Gastrocnemius medialis (tissue), 4 donors: ENCODE measurements around the gene MCM3AP. TPM values are rescaled to one million over a fixed set of nuclear protein-coding genes. Genes with fewer than 3 reads are reported as not detected.
"Not testable (repeated sequence)": the region's sequence is repeated elsewhere in the genome, so short reads cannot be mapped to it uniquely, and the experiment has no call there.

ENCODE experiments used
- ATAC-seq, 2 donors: fragments of 150-250 bp; one replicate each; pipeline ENCODE4 v1.9.1; 2016
- DNase-seq, 2 donors: peaks; one replicate each; pipeline ENCODE4 v3.0.0-alpha.2; 2019
- H3K27ac ChIP-seq, 4 donors: fragments of 200-600 bp; sonication (generic); 1 replicate in 1 of 4; 2 replicates in 3 of 4; pipeline ENCODE4 v1.5.1; 2016 to 2018; ENCODE audit warnings: mild to moderate bottlenecking in 2 of 4, moderate library complexity in 1 of 4
- H3K27me3 ChIP-seq, 3 donors: fragments of 200-600 bp; sonication (generic) in 2 of 3; 1 replicate in 1 of 3; 2 replicates in 2 of 3; pipeline versions ENCODE4 v1.5.1 to v1.6.0; 2016 to 2019; ENCODE audit warnings: mild to moderate bottlenecking in 1 of 3, moderate library complexity in 1 of 3
- H3K36me3 ChIP-seq, 2 donors: fragments of 200-600 bp; sonication (generic) in 1 of 2; one replicate each; pipeline ENCODE4 v1.5.1; 2017 to 2018
- H3K4me1 ChIP-seq, 2 donors: fragments of 200-600 bp; sonication (generic) in 1 of 2; one replicate each; pipeline ENCODE4 v1.5.1; 2016 to 2017; ENCODE audit warnings: mild to moderate bottlenecking in 2 of 2
- H3K4me3 ChIP-seq, 4 donors: fragments of 200-600 bp; sonication (generic) in 3 of 4; 1 replicate in 1 of 4; 2 replicates in 3 of 4; pipeline ENCODE4 v1.5.1; 2016 to 2019; ENCODE audit warnings: mild to moderate bottlenecking in 2 of 4
- H3K9me3 ChIP-seq, 3 donors: fragments of 200-600 bp; sonication (generic) in 2 of 3; 1 replicate in 1 of 3; 2 replicates in 2 of 3; pipeline ENCODE4 v1.5.1; 2016 to 2019
- POLR2A ChIP-seq, 2 donors: fragments of 450-650 bp; IDR thresholded peaks; one replicate each; pipeline ENCODE4 v1.6.1; 2017; ENCODE audit warnings: antibody characterized with exemption in 2 of 2, mild to moderate bottlenecking in 2 of 2, moderate library complexity in 2 of 2
- in situ Hi-C, 4 donors: fragments of 200-750 bp; cut with MboI; loops; one replicate each; pipeline versions ENCODE4 v1.15.0 to v1.8.0; 2017; ENCODE audit warnings: low sequenced_read_pairs in 4 of 4
- intact Hi-C: fragments of 100-400 bp; cut with DNase I; formaldehyde crosslinking; loops from one replicate; pipeline ENCODE4 v1.15.1; 2023; ENCODE audit warnings: low total_unique reads
- total RNA-seq, 4 donors: library from RNA; depleted of rRNA; stranded (reverse); fragments of >200 nt; gene quantifications; one replicate each; pipeline versions ENCODE4 v1.1.0 to v1.2.3, GENCODE V29; 2016
- TF ChIP-seq, protein P1 (sequence below), 5 experiments: fragments of 450-650 bp in 3 of 5; fragments of 200-600 bp in 2 of 5; sonication (generic) in 2 of 5; IDR thresholded peaks in 4 of 5; conservative IDR thresholded peaks in 1 of 5; 1 replicate in 4 of 5; 2 replicates in 1 of 5; pipeline ENCODE4 v1.5.1; 2016 to 2019; ENCODE audit warnings: antibody characterized with exemption in 5 of 5, mild to moderate bottlenecking in 3 of 5, moderate library complexity in 3 of 5

MCM3AP gene
- total RNA-seq, 4 donors from 2014 or later = 52.1 to 155 (median 83.2) TPM

DNA sequence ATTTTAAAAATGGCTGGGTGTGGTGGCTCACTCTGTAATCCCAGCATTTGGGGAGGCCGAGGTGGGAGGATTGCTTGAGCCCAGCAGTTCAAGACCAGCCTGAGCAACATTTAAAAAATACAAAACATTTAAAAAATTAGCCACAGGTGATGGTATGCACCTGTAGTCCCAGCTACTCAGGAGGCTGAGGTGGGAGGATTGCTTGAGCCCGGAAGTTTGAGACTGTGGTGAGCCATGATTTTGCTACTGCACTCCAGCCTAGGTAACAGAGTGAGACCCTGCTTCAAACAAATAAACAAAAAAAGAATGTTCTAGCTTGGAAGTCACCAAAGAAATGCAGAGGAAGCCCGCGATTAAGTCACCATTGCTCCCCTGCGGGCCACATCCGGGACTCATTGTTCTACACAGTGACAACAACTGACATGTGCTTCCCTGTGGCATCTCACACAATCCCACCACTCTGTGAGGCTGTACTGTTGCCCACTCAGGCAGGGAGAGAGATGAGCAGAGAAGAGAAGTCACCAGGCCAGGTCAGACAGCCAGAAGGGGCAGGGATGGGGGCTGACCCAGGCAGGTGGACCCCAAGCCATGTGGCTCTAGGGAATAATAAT is 82.7 kb downstream of the MCM3AP start:
- ATAC-seq = peak in 1 of 2 donors; percentile 56
- Histone ChIP-seq H3K36me3 (peaks cover 3 to 50% of the 10 kb centered on the region in 2 donors), H3K27me3 (no peaks in the 10 kb centered on the region), H3K4me1 (no peaks in the 10 kb centered on the region), H3K9me3 (no peaks in the 10 kb centered on the region), H3K4me3 (no peak overlapping the region), H3K27ac (peak overlapping the region; percentile 54 to 65 (median 62))
- TF ChIP-seq, protein P1, sequence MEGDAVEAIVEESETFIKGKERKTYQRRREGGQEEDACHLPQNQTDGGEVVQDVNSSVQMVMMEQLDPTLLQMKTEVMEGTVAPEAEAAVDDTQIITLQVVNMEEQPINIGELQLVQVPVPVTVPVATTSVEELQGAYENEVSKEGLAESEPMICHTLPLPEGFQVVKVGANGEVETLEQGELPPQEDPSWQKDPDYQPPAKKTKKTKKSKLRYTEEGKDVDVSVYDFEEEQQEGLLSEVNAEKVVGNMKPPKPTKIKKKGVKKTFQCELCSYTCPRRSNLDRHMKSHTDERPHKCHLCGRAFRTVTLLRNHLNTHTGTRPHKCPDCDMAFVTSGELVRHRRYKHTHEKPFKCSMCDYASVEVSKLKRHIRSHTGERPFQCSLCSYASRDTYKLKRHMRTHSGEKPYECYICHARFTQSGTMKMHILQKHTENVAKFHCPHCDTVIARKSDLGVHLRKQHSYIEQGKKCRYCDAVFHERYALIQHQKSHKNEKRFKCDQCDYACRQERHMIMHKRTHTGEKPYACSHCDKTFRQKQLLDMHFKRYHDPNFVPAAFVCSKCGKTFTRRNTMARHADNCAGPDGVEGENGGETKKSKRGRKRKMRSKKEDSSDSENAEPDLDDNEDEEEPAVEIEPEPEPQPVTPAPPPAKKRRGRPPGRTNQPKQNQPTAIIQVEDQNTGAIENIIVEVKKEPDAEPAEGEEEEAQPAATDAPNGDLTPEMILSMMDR (IDR thresholded peaks at IDR 0.05 in 4 of 5, conservative IDR thresholded peaks at IDR 0.05 in 1 of 5) = no peak
- peak in 1 of 2 donors; percentile 36 for TF ChIP-seq POLR2A (IDR thresholded peaks at IDR 0.05)
- no peak for DNase-seq
- in situ Hi-C loops = no loop called here
- intact Hi-C loops = no loop called here

DNA sequence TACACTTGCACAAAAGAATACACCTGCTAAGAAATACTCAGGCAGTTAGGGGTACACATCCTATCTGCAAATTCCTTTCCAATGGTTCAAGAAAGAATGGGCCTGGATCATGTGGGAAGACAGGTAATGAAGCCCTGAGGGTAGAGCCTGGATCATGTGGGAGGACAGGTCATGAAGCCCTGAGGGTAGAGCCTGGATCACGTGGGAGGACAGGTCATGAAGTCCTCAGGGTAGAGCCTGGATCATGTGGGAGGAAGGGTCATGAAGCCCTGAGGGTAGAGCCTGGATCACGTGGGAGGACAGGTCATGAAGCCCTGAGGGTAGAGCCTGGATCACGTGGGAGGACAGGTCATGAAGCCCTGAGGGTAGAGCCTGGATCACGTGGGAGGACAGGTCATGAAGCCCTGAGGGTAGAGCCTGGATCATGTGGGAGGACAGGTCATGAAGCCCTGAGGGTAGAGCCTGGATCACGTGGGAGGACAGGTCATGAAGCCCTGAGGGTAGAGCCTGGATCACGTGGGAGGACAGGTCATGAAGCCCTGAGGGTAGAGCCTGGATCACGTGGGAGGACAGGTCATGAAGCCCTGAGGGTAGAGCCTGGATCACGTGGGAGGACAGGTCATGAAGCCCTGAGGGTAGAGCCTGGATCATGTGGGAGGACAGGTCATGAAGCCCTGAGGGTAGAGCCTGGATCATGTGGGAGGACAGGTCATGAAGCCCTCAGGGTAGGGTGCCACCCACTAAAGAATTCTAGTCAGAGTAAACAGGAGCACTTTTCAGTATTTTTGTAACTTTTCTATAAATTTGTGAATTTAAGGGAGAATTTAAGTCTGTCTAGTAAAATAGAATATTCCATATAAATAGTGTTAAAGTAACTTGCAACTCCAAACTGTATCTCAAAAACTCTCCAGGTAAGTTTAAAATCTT is 84.3 kb downstream of the MCM3AP start:
- peaks cover 3 to 50% of the 10 kb centered on the region in 2 donors for H3K36me3 ChIP-seq
- H3K27ac ChIP-seq, H3K4me3 ChIP-seq, H3K27me3 ChIP-seq, ATAC-seq, intact Hi-C loops, H3K9me3 ChIP-seq, DNase-seq, in situ Hi-C loops, H3K4me1 ChIP-seq: not testable (repeated sequence)

DNA sequence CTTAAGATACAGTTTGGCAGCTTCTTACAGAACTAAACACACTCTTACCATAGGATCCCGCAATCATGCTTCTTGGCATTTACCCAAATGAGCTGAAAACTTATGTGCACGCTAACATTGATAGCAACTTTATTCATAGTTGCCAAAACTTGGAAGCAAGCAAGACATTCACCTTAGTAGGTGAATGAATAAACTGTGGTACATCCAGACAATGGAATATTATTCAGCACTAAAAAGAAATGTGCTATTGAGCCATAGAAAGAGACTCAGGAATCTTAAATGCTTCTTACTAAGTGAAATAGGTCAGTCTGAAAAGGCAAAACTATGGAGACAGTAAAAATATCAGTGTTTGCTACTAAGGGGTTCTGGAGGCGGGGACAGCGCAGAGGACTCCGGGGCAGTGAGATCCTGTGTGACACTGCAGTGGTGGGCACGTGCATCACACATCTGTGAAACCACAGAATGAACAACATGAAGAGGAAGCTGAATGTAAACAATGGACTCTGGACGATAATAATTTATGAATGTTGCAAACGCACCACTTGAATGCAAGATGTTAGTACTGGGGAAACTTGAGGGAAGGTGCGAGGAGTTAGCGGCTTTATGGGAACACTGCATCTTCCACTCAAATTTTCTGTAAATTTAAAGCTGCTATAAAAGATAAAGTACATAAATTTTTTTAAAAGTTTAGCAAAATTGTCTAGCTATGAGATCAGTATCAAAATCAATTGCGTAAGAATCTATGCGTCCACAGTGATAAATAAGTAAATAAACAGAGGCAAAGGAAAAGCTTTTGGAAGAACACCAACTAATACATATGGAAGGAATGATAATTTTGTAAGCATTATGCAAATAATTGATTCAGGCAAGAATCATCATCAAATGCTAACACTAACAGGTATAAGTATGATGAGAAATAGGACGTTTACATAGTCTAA is 85.7 kb downstream of the MCM3AP start:
- intact Hi-C loops = no loop called here
- no peak overlapping the region for H3K27ac ChIP-seq
- TF ChIP-seq POLR2A (IDR thresholded peaks at IDR 0.05) = no peak
- TF ChIP-seq, protein P1 (IDR thresholded peaks at IDR 0.05 in 4 of 5, conservative IDR thresholded peaks at IDR 0.05 in 1 of 5) = no peak
- H3K4me1 ChIP-seq = no peaks in the 10 kb centered on the region
- no peaks in the 10 kb centered on the region for H3K27me3 ChIP-seq
- peaks cover 3 to 49% of the 10 kb centered on the region in 2 donors for H3K36me3 ChIP-seq
- H3K4me3 ChIP-seq = no peak overlapping the region
- in situ Hi-C loops = no loop called here
- DNase-seq (no peak), ATAC-seq (no peak)
- H3K9me3 ChIP-seq = no peaks in the 10 kb centered on the region

DNA sequence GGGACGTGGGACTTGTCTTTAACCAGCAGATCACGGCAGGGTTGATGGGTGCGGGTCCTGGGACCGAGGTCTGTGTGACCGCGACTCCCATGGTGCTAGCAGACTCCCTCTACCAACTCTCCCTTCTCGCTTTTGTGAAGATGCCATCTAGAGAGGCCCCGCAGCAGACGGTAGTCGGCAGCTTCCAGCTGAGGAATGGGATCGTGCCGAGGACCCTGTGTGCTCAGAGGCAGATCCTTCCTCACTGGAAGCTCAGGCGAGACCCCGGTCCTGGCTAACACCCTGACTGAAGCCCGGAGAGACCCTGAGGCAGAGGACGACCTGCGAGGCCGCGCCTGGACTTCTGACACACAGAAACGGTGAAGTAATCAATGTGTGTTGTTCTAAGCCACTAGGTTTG is 88.7 kb downstream of the MCM3AP start:
- DNase-seq = no peak
- Histone ChIP-seq H3K27ac (no peak overlapping the region), H3K4me1 (no peaks in the 10 kb centered on the region), H3K36me3 (peaks cover 3 to 65% of the 10 kb centered on the region in 2 donors), H3K27me3 (no peaks in the 10 kb centered on the region), H3K9me3 (no peaks in the 10 kb centered on the region), H3K4me3 (no peak overlapping the region)
- no peak for ATAC-seq
- in situ Hi-C loops = no loop called here
- intact Hi-C loops = no loop called here
- TF ChIP-seq, protein P1 (IDR thresholded peaks at IDR 0.05 in 4 of 5, conservative IDR thresholded peaks at IDR 0.05 in 1 of 5) = no peak
- TF ChIP-seq POLR2A (IDR thresholded peaks at IDR 0.05) = no peak
